Raji (cell line): Measurements from ENCODE around the gene OR8S1.

Source experiments
- POLR2A ChIP-seq: IDR thresholded peaks from 2 replicates; pipeline ENCODE4 v1.6.1; 2011; ENCODE audit warnings: low read depth, low read length, control low read depth; ENCODE audit not compliant: insufficient read depth

Gene OR8S1, protein sequence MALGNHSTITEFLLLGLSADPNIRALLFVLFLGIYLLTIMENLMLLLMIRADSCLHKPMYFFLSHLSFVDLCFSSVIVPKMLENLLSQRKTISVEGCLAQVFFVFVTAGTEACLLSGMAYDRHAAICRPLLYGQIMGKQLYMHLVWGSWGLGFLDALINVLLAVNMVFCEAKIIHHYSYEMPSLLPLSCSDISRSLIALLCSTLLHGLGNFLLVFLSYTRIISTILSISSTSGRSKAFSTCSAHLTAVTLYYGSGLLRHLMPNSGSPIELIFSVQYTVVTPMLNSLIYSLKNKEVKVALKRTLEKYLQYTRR

DNA sequence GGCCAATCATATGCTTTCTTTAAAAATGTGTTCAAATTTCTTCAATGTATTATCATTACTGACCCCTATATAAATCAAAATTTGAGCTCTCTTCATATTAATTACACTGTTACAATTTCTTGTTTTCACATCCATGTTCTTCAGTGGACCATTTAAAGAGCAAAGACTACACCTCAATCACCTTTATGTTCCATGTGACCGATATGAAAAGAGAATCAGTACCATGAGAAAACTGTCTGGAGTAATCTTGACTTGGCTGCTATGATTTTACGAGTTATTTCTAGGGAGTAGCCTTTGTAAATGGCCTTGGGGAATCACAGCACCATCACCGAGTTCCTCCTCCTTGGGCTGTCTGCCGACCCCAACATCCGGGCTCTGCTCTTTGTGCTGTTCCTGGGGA, at the start of gene OR8S1:
Gene OR8S1 (plus strand): TSS at position 301 of the 400 bp plus-strand sequence. CDS start 0 bp downstream, at position 301.
- no peak for TF ChIP-seq POLR2A

DNA sequence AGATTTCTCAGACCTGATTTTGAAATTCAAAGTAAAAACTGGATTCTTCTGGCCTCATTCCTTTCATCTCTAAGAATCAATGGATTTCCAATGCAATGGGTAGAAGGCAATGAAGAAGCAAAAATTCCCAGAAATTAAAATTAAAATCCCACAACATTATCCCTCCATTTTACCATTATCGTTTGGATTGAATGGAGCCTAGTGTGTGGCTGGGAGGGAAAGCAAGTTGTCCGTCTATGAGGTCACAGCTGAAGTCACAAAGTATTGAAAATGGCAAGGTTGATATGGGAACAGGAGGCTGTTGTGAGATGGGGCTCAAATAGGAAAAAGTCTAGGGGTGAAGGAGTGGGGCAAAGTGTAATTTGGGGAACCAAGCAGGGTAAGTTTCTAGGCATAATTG, 43.2 kb upstream of the OR8S1 start, which contains the start of gene C12orf54:
Gene C12orf54 (plus strand): TSS at position 301 of the 400 bp plus-strand sequence. CDS start 799 bp downstream, outside the sequence.
- TF ChIP-seq POLR2A: no peak

DNA sequence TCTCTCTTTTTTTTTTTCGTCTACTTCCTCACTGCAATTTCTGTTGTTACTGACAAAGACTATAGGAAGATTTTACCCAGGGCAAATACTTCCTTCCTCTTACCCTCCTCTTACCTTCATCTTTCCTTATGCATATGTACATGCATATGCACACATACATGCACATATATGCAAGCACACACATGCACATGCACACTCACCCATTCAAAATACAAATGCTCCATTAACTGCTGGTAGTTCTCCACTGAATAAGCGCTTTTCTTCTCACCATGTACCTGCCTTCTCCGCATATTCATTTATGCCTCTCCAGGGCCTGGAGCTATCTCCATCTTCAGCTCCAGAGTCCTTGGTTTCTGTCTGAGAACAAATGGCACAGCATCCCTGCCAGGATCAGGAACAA, 42.5 kb upstream of the OR8S1 start:
- TF ChIP-seq POLR2A: no peak

DNA sequence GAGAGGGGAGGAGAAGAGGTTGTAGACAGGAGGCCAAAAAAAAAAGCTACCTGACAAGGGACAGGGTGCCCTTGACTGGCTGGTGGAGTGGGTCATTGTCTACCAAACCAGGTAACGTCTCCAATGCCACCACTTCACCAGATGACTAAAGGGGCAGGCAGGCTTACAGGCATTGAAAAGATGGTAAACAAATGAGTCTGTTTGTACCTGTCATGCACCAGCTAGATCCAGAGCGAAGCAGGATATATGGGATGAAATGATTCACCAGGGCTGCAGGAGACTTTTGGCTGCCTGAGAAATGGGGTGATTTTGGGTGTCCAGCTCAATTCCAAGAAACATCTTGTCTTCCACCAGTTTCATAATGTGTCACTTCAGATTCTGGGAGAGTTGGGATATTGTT, 39.2 kb upstream of the OR8S1 start:
- TF ChIP-seq POLR2A: no peak

DNA sequence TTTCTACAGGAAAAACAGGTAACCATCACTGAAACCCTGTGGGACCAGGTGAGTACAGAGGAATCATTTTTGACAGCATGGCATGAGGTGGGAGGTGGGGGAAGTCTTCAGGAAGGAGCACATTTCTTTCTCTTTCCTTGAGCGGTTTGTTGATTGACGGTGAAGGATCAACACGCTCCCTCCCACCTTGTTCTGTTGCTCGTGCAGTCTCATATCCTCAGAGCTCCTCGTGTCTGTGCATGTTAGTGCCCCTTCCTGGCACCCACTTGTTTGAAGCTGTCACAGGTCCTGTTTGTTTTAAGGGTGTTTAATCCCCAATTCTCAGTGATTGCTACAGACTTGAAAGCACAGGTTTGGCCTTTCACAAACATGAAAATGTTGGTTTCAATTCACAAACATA, 38.8 kb upstream of the OR8S1 start:
- no peak for TF ChIP-seq POLR2A

DNA sequence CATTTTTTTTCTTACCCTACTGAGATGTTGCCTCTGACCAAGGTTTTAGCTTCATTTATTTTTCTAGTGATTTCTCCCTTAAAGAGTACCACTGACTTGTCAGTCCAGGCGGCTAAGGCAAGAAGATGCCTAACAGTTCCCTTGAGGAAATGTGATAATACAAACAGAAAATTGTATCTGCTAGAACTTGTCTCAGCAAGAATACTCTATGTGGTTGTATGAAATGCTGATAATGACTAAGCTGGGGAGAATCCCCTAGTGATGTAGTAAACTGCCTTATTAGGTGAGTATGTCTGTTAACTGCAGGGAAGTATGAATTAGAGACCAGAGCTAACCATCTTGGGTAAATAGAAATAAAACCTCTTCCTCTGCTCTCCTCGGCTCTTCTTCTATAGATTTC, 36.4 kb upstream of the OR8S1 start:
- TF ChIP-seq POLR2A: no peak

DNA sequence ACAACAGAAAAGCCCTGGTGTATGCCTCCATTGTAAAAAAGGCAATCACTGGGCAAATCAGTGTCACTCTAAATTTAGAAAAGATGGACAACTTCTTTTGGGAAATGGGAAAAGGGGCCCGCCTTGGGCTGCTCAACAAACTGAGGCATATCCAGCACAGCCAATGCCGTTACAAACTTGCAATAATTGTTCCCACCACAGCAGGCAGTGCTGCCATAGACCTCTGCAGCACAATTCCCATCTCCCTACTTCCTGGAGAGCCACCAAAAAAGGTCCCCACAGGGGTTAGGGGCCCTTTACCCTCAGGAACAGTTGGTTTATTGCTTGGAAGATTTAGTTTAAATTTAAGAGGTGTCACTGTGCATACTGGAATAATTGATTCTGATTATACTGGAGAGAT, 16.4 kb upstream of the OR8S1 start:
- no peak for TF ChIP-seq POLR2A

DNA sequence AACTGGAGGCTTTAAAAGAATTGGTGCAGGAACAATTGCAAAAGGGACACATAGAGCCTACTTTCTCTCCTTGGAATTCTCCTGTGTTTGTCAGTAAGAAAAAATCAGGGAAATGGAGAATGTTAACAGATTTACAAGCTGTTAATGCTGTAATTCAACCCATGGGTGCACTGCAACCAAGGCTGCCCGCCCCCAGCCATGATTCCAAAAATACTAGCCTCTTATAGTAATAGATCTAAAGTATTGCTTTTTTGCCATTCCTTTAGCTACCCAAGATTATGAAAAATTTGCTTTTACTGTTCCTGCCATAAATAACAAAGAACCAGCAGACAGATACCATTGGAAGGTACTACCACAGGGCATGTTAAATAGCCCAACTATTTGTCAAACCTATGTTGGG, 15.3 kb upstream of the OR8S1 start:
- no peak for TF ChIP-seq POLR2A

DNA sequence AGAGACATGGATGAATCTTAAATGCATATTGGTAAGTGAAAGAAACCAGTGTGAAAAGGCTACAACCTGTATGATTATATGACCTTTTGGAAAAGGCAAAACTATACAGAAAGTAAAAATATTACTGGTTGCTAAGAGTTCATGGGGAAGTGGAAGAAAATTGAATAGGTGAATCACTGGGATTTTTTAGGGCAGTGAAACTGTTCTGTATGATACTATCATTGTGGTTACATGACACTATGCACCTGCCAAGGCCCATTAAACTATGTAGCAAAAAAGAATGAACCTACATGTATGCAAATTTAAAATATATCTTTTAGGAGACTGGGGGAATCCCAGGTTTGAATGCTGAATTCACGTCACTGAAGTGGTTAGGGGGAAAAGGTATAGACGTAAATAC, 12.6 kb upstream of the OR8S1 start:
- no peak for TF ChIP-seq POLR2A

DNA sequence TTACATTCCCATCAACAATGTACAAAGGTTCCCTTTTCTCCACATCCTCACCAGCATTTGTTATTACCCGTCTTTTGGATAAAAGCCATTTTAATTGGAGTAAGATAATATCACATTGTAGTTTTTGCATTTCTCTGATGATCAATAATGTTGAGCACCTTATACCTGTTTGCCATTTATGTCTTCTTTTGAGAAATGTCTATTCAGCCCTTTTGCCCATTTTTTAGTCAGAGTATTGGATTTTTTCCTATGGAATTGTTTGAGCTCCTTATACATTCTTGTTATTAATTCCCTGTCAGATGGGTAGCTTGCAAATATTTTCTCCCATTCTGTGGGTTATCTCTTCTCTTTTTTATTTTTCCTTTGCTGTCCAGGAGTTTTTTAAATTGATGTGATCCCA, 10.7 kb upstream of the OR8S1 start:
- TF ChIP-seq POLR2A: no peak

DNA sequence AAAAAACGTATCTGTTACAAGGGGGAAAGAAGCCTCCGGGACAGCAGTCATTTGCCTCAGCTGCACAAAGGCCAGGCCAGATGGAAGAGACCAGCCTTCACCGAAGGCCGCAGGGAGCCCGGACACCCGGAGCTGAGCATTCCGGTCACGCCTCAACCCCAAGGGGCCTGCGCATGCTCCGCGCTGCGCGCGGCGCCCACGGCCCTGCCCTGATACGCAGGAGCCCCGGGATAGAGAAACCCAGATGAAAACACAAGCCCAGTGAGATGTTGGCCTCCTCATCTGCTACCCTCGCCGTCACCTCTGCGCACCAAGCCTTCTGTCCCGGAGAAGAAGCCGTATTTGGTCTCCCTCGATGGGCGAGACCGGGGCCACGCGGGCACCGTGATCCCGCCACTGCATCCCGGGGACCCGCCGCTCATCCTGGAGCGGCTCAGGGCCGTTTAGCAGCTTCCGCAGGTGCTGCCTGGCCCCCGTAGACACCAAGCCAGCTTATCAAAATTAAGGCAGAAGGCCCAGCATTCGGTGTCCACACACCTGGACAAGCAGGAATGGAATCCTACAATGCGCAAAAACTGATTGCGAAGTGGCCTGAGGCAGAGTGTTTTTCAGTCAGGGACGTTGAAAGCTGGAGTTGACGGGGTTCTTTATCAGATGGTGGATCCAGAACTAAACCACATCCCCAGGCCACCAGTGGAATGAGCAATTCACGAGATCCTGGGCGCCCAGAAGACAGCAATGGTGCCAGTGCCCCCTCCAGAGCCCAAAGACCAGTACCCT, 2.6 kb downstream of the OR8S1 start:
- TF ChIP-seq POLR2A: no peak

DNA sequence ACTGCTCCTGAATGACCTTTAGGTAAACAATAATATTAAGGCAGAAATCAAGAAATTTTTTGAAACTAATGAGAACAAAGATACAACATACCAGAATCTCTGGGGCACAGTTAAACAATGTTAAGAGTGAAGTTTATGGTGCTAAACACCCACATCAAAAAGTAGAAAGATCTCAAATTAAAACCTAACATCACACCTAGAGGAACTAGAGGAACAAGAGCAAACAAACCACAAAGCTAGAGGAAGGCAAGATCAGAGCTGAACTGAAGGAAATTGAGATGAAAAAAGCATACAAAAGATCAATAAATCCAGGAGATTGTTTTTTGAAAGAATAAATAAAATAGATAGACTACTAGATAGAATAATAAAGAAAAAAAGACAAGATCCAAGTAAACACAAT, 7.2 kb downstream of the OR8S1 start:
- no peak for TF ChIP-seq POLR2A

DNA sequence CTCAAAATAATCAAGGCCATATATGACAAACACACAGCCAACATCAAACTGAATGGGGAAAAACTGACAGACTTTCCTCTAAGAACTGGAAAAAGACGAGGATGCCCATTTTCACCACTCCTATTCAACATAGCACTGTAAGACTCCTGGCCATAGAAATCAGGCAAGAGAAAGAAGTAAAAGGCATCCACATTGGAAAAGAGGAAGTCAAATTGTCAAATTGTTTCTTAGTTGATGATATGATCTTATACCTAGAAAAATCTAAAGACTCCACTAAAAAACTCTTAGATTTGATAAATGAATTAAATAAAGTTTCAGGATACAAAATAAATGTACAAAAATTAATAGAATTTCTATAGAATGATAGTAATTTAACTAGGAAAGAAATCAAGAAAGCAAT, 11.2 kb downstream of the OR8S1 start:
- TF ChIP-seq POLR2A: no peak

DNA sequence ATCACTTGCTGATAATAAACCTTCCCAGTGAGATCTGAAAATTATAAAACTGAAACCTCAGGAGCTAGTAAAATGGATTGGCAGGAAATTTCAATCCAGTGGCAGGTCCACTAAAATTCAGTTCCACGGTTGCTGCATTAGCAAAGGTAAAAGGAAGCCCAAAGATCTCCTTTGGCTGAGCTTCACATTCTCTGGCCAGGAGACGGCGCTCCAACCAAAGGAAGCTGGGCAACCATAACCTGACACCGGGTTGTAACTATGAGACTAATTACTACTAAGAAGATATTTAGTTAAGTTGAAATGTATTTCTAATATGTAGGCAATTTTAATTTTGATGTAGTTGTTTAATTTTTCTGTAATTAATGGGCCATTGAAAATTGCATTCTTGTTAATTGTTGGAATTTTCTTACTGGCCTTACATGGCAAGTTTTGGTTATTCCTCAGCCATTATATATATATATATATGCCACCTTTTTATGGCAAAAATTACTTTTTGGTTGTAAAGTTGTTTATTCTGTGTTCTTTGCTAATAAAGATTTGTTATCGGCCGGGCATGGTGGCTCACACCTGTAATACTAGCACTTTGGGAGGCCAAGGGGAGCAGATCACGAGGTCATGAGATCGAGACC, 17.0 kb downstream of the OR8S1 start:
- TF ChIP-seq POLR2A: no peak

DNA sequence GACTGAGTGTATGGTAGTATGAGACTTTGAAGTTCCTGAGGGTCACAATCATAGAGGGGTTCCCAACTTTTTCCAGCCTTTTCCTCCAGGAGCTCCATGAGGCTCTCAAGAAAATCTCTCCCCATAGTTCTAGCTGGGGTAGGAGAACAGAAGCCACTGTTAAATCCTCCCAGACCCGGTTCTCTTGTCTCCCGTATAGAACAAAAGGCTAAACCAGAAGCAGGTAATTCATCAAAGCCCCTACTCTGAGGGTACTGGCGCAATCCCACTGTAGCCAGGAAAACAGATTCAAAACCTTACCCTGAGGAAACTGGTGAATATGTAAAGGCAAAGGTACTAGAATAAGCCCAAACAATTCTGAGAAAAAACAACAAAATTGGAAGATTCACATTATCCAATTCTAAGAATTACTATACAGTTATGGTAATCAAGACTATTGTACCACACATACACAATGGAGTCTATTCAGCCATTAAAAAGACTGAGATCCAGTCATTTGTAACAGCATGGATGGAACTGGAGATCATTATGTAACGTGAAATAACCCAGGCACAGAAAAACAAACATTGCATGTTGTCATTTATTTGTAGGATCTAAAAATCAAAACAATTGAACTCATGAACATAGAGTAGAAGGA, 20.5 kb downstream of the OR8S1 start:
- TF ChIP-seq POLR2A: no peak
